ENCODE measurements around the gene SRXN1.
"Not testable (repeated sequence)": the region's sequence is repeated elsewhere in the genome, so short reads cannot be mapped to it uniquely, and the experiment has no call there.

The SRXN1 gene

GRCh38 chr20:650954-651353, 2.0 kb downstream of the SRXN1 start:
- peak overlapping the region; percentile 87 for H3K4me3 Mint-ChIP-seq
- H3K36me3 Mint-ChIP-seq: peaks cover 7% of the 10 kb centered on the region
- peaks cover 25% of the 10 kb centered on the region for H3K4me1 Mint-ChIP-seq
- no peaks in the 10 kb centered on the region for H3K27me3 Mint-ChIP-seq
- H3K9me3 Mint-ChIP-seq: no peaks in the 10 kb centered on the region
- H3K27ac Mint-ChIP-seq: no peak overlapping the region

DNA sequence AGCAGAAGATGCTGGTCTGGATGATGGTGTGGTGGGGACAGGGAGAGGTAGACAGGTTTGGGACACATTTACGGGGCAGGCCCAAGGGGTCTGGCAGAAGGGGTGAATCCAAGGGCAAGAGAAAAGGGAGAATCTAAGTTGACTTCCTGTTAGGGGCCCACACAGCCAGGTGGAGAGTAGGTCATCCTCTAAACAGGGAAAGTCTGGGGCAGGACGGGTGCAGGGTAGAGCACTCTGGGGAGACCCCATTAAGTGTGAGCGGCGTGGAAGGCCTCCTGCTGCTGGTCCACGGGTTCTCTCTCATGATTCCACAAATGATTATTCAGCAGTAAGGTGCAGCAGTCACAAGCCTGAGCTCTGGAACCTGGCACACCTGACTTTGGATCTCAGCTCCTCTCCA, 2.7 kb downstream of the SRXN1 start:
- Mint-ChIP-seq H3K27me3 (no peaks in the 10 kb centered on the region), H3K9me3 (no peaks in the 10 kb centered on the region), H3K4me3 (no peak overlapping the region), H3K27ac (no peak overlapping the region), H3K36me3 (peaks cover 7% of the 10 kb centered on the region), H3K4me1 (peaks cover 25% of the 10 kb centered on the region)

DNA sequence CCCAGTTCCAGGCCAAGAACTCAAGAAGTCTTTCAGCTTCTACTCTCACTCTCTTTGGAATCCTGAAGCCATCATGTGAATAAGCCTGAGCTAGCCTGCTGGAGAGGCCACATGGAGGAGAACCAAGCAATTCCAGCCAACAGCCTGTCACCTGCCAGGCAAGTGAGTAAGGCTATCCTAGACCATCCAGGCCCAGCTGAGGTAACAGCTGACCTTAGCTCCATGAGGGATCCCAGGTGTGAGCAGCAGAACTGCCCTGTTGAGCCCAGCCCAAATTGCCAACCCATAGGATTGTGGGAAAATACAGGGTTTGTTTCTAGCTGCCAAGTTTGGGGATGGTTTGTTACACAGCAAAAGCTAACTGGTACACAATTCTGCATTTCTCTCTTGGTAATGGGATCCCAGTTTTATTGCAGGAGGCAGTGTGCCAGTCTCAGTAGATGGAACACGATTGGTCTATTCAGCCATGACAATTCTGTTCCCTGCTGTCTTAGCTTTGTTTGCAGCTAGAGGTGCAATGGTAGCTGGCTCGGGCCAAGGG, 5.5 kb downstream of the SRXN1 start:
- H3K4me1 Mint-ChIP-seq: peaks cover 19% of the 10 kb centered on the region
- no peak overlapping the region for H3K4me3 Mint-ChIP-seq
- peaks cover 7% of the 10 kb centered on the region for H3K36me3 Mint-ChIP-seq
- H3K27ac Mint-ChIP-seq: no peak overlapping the region
- no peaks in the 10 kb centered on the region for H3K9me3 Mint-ChIP-seq
- H3K27me3 Mint-ChIP-seq: peaks cover 6% of the 10 kb centered on the region

GRCh38 chr20:646868-647233, 6.1 kb downstream of the SRXN1 start:
- Mint-ChIP-seq H3K36me3 (peaks cover 7% of the 10 kb centered on the region), H3K4me3 (no peak overlapping the region), H3K9me3 (no peaks in the 10 kb centered on the region), H3K27me3 (peaks cover 6% of the 10 kb centered on the region), H3K27ac (no peak overlapping the region), H3K4me1 (peaks cover 12% of the 10 kb centered on the region)

DNA sequence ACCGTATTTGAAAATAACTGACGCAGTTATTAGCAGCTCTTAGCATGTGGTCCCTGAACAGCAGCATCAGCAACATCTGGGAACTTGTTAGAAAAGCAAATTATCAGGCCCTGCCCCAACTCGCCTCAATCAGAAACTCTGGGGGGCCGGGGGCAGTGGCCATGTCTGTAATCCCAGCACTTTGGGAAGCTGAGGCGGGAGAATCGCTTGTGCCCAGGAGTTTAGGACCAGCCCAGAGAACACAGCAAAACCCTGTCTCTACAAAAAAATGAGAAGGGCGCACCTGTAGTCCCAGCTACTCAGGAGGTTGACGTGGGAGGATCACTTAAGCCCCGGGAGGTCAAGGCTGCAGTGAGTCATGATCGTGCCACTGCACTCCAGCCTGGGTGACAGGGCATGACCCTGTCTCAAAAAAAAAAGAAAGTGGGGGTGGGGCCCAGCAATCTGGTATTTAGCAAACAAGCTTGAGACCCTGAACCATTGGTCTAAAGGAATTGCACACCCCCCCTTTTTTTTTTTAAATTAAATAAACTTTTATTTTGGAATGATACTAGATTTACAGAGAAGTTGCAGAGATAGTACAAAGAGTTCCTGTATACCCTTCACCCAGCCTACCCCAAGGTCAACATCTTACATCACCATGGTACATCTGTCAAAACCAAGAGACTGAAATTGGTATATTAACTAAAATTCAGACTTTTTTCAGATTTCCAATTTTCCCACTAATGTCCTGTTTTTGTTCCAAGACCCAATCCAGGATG, 6.7 kb downstream of the SRXN1 start:
- Mint-ChIP-seq H3K36me3 (peaks cover 7% of the 10 kb centered on the region), H3K27me3 (peaks cover 9% of the 10 kb centered on the region), H3K27ac (no peak overlapping the region), H3K4me1 (peaks cover 11% of the 10 kb centered on the region), H3K9me3 (no peaks in the 10 kb centered on the region), H3K4me3 (no peak overlapping the region)

DNA sequence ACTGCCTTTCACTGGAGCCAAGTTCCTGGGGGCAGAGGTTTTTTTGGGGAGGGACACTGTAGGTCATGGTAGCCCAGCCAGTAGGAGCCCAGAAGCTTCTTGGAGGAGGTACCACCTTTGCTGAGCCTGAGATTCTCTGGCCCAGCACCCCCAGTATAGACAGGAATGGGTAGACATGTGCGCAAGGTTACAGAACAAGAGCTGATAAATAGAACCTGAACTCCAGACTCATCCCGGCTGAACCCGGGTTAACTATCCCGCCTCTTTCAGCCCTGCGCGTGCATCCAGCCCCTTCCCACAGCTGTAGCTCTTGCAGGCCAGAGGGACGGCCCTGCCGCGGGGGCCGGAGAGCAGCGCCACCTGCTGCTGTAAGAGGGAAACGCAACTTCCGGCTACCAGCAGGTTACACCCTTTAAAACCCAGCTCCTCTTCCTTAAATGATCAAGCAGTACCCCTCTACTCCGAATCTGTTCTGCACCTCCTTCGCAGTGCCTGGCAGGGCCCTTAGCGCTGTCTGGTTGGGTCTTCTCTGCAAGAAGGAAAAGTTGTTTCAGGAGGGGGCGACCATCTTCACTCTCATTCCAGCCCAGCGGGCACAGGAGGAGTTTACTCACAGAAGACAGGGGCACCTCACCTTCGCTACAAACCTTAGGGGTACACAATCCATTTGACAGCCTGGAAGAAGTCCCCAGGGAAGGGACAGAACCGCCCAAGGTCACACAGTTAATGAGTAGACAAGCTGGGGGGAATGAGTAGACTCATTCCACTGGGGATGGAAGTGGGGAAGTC, 7.5 kb downstream of the SRXN1 start:
- Mint-ChIP-seq H3K36me3 (peaks cover 4% of the 10 kb centered on the region), H3K9me3 (no peaks in the 10 kb centered on the region), H3K4me1 (peaks cover 10% of the 10 kb centered on the region), H3K4me3 (no peak overlapping the region), H3K27ac (no peak overlapping the region), H3K27me3 (peaks cover 9% of the 10 kb centered on the region)

DNA sequence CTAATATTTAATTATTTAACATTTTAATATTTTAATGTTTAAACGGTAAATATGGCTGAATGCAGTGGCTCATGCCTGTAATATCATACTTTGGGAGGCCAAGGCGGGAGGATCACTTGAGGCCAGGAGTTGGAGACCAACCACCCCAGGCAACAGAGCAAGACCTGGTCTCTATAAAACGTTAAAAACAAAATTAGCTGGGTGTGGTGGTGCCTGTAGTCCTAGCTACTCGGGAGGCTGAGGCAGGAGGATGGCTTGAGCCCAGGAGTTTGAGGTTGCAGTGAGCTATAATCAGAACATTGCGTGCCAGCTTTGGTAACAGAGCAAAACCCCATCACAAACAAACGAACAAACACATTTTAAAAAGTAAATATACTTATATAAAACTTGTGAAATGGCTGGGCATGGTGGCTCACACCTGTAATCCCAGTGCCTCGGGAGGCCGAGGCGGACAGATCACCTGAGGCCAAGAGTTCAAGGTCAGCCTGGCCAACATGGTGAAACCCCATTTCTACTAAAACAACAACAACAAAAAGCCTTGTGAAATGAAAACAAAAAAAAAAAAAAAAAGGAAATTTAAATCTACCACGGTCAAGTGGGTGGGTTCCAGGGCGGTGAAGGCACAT, 8.2 kb downstream of the SRXN1 start:
- Mint-ChIP-seq H3K9me3 (no peaks in the 10 kb centered on the region), H3K36me3 (peaks cover 4% of the 10 kb centered on the region), H3K4me1 (peaks cover 10% of the 10 kb centered on the region), H3K27me3 (peaks cover 9% of the 10 kb centered on the region), H3K27ac (no peak overlapping the region), H3K4me3 (no peak overlapping the region)

DNA sequence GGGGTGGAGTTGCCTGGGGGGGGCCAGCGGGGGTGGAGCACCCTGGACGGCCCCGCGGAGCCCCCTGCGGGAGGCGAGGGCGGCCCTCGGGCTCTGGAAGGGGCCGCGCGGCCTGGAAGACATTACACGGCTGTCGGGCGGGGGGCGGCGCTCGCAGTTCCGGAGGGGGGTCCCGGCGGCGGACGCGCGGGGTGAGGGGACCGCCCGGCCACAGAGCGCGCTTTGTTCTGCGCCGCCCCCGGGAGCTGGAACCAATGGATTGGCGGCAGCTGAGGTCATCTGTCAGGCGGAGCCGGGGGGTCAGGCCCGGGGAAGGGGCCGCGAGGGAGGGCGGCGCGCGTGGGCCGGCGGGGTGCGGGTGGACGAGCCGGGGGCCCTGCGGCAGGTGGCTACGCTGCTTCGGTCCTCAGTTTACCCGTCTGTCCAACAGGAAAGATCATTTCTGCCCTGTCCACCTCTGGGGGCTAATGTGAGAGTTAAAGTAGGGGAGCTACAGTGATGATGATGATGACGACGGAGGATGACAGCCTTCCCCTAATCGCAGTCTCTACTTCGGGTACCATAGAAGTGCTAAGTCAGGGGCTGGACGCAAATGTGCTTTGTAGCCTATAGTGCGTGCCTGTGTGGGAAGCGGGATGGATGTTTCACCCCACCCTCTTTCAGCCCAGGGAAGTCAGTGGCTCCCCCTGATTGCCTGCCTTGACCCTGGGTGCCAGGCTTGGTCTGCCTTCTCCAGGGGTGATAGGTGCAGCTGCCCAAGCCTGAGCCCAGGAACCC, 10.4 kb downstream of the SRXN1 start:
- Mint-ChIP-seq H3K4me1 (peaks cover 10% of the 10 kb centered on the region), H3K36me3 (no peaks in the 10 kb centered on the region), H3K4me3 (peak overlapping the region; percentile 26), H3K27ac (no peak overlapping the region), H3K9me3 (no peaks in the 10 kb centered on the region), H3K27me3 (peaks cover 9% of the 10 kb centered on the region)

DNA sequence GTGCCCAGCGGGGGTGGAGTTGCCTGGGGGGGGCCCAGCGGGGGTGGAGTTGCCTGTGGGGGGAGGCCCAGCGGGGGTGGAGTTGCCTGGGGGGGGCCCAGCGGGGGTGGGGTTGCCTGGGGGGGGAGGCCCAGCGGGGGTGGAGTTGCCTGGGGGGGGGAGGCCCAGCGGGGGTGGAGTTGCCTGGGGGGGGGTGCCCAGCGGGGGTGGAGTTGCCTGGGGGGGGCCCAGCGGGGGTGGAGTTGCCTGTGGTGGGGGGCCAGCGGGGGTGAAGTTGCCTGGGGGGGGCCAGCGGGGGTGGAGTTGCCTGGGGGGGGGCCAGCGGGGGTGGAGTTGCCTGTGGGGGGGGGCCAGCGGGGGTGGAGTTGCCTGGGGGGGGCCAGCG, 11.0 kb downstream of the SRXN1 start:
- H3K9me3 Mint-ChIP-seq, H3K27me3 Mint-ChIP-seq, H3K27ac Mint-ChIP-seq, H3K4me3 Mint-ChIP-seq, H3K36me3 Mint-ChIP-seq: not testable (repeated sequence)
- H3K4me1 Mint-ChIP-seq: peaks cover 10% of the 10 kb centered on the region

DNA sequence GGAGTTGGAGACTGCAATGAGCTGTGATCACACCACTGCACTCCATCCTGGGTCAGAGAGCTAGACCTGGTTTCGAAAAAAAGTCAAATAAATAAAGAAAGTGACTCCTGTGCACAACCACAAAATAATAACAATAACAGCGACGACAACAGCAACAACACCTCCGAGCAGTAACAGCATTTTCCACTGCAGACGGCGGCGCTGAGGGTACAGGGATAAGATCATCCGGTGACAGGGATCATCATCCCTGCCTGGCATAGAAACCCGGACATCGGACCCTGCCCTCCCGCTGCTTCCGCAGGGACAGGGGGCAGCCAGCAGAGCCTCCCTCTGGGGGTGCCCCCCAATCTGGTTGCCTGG, 11.5 kb downstream of the SRXN1 start:
- no peaks in the 10 kb centered on the region for H3K9me3 Mint-ChIP-seq
- peak overlapping the region; percentile 85 for H3K27ac Mint-ChIP-seq
- peak overlapping the region; percentile 37 for H3K4me3 Mint-ChIP-seq

DNA sequence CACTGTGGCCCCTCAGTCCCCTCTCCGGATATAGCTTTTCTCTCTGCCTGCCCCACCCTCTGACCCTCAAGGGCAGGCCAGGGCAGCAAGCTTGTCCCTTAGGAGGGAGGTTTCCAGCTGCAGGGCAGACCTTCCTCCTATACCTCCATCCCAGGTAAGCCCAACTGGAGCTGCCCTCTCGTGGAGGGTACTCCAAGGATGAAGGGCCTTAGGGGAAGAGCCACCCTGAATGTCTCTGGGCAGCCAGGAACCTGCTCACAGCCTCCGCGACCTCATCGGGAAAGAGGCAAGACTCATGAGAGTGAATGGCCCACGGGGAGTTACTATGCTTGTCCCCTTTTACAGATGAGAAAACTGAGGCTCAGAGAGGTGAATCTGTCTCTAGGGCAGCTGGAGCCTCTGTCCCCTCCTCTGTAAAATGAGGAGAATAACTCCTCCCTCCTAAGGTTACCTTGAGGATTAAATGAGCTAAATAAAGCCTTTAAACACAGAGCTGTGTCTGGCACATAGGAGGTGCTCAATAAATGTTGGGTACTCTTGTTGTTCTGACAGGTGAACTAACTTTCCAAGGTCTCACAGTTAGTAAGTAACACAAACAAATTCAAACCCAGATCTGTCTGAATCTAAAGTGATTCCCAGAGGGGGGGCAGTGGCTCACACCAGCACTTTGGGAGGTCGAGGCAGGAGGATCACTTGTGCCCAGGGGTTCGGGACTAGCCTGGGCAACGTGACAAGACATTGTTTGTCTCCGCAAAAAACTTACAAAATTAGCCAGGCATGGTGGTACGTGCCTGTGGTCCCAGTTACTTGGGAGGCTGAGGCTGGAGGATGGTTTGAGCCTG, 12.1 kb downstream of the SRXN1 start:
- H3K36me3 Mint-ChIP-seq: no peaks in the 10 kb centered on the region
- H3K4me3 Mint-ChIP-seq: peak overlapping the region; percentile 37
- H3K4me1 Mint-ChIP-seq: peaks cover 10% of the 10 kb centered on the region
- H3K27ac Mint-ChIP-seq: peak overlapping the region; percentile 85
- H3K9me3 Mint-ChIP-seq: no peaks in the 10 kb centered on the region
- H3K27me3 Mint-ChIP-seq: peaks cover 9% of the 10 kb centered on the region

More for the DNA sequence above, 11.5 kb downstream of the SRXN1 start:
- H3K4me1 Mint-ChIP-seq: peaks cover 10% of the 10 kb centered on the region
- peaks cover 9% of the 10 kb centered on the region for H3K27me3 Mint-ChIP-seq
- no peaks in the 10 kb centered on the region for H3K36me3 Mint-ChIP-seq

GRCh38 chr20:638579-638978, 14.4 kb downstream of the SRXN1 start:
- Mint-ChIP-seq H3K9me3 (no peaks in the 10 kb centered on the region), H3K4me3 (no peak overlapping the region), H3K36me3 (no peaks in the 10 kb centered on the region), H3K27ac (no peak overlapping the region), H3K27me3 (peaks cover 6% of the 10 kb centered on the region), H3K4me1 (peaks cover 10% of the 10 kb centered on the region)

DNA sequence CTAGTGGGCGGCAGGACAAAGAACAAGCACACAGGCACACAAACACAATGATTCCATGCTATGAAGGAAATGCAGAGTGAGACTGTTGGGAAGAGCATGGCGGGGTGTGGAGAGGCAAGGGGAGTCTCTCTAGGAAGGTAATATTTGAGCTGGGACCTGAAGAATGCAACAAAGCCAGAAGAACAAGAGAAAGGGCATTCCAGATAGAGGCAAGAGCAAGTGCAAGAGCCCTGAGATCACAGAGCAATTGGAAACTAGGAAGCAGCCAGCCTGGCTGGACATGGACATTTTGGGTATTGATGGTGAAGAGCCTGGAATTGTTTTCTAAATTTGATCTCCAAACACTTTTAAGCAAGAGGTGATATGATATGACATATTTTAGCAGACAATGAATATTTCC, 15.4 kb downstream of the SRXN1 start:
- Mint-ChIP-seq H3K9me3 (no peaks in the 10 kb centered on the region), H3K4me1 (peaks cover 7% of the 10 kb centered on the region)

DNA sequence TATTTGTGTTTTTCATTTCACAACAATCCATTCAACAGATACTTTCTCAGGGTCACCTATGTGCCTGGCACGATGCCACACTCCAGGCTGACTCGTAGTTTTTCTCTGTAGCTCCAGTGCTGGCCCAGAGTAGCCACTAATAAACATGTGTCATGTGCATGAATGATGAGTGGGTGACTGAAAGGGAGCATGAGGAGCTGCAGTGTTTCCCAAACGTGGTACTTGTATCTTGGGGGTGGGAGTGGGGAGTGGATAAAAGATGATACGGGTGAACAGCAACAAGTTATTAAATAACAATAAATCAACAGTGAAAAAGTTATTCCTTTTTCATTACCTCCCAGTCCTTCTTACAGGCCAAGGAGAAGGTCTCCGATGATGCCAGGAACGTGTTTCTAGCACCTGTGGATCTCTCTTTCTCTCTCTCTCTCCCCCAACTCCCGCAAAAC, 17.1 kb downstream of the SRXN1 start:
- no peaks in the 10 kb centered on the region for H3K36me3 Mint-ChIP-seq
- H3K9me3 Mint-ChIP-seq: no peaks in the 10 kb centered on the region
- no peaks in the 10 kb centered on the region for H3K4me1 Mint-ChIP-seq
- H3K27me3 Mint-ChIP-seq: peaks cover 2% of the 10 kb centered on the region
- H3K27ac Mint-ChIP-seq: no peak overlapping the region
- no peak overlapping the region for H3K4me3 Mint-ChIP-seq

More for the DNA sequence above, 15.4 kb downstream of the SRXN1 start:
- Mint-ChIP-seq H3K4me3 (no peak overlapping the region), H3K27ac (no peak overlapping the region), H3K36me3 (no peaks in the 10 kb centered on the region), H3K27me3 (peaks cover 2% of the 10 kb centered on the region)

Data from activated naive CD4-positive, alpha-beta T cell treated with anti-CD3 and anti-CD28 coated beads, Interleukin-2, amount 50 U/mL, for 24 hours (primary cell).